Activated gamma-delta T cell (primary cell): ENCODE results near the gene VPS37B.
"Not testable (repeated sequence)": the region's sequence is repeated elsewhere in the genome, so short reads cannot be mapped to it uniquely, and the experiment has no call there.

Experiments
- DNase-seq: peaks from one replicate; lab custom pipeline; 2025; lab: John Stamatoyannopoulos, UW

The VPS37B gene

DNA sequence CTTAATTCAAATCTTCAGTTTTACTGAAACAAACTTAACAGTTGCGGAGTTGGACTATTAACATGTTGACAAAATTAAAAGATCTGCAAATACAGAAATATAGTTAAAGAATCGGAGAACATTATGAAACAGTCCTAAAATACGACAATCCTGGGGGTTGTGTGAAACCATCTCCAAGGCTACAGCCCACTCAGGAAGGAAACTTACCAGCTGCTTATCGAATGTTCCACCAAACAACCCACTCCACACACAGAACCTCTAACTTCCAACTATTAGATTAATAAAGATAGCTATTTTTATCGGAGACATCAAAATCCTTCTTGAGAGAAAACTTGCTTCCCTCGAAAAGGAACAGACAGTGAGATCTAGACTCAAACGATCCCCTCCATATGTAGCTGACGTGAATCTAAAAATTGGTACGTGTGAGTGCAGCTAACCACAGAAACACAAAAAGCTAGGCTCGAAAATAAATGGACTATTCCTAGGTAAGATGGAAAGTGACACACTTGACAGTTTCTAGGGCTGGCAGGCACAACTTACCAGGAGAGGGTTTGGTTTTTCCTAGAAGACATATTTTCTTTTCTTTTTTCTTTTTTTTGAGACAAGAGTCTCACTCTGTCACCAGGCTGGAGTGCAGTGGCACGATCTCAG lies 12.9 kb downstream of the VPS37B start:
- no peak for DNase-seq

DNA sequence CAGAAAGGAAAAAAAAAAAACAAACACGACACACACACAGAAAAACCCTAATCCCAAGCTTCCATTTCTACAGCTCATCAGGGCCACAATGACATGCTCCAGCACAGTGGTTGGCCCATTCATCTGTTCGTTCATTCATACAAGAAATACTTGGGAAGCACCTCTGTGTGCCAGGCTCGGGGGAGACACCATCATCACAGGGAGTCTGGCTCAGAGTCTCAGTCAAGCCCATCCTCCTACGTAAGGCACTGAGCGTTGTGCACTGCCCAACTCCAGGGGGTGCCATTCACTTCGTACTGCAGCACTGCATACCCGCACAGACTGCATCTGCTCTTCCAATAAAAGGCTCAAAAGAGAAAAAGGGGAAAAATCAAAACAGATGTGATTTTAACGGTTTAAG lies 15.3 kb downstream of the VPS37B start:
- no peak for DNase-seq

GRCh38 chr12:122880155-122880667 lies 15.7 kb downstream of the VPS37B start:
- DNase-seq, result no peak

DNA sequence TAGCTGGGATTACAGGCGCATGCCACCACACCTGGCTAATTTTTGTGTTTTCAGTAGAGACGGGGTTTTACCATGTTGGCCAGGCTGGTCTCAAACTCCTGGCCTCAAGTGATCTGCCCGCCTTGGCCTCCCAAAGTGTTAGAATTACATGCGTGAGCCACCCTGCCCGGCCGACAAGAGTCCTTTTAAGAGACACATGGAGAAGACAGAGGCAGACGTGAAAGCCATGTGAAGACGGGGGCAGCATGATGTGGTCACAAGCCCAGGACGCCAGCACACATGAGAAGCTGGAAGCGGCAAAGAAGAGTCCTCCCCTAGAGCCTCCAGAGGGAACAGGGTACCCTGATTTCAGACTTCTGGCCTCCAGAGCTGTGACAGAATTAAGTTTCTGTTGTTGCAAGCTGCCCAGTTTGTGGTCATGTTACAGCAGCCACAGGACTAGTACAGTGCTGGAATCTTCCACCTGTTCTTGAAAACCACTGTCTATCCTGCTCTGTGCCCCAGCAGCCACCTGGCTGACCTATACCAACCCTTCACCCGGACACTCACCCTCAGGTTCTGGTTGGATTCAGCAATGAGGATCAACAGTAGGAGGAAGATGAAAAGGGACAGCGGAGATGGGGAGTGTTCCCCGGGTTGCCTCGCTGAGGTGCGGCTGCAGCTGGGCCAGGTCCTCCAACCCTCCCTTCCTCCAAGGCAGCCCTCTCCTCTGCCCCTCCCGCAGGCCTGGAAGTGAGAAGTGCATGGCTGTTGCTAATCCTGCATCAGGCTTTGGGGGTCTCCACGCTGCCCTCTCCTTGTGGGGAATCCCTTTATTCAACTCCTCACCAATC lies 16.9 kb downstream of the VPS37B start:
- DNase-seq, result no peak

DNA sequence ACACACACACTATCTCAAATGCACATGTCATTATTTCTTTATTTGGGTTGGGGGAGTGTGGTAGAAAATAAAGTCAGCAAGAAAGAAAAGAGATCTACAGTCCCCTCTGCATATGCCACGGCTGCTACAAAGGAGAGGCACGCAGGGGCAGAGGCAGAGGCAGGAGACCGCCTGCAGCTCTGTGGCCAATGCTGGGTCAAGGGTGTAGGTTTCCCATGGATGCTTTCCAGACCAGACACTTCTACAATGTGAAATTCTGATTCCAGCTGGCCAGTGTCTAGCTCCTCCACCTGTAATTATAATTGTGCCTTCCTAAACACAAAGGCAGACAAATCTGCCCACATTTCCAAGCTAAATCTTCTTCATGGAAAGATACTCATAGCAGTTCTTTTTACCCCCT lies 19.2 kb downstream of the VPS37B start:
- DNase-seq, result no peak

DNA sequence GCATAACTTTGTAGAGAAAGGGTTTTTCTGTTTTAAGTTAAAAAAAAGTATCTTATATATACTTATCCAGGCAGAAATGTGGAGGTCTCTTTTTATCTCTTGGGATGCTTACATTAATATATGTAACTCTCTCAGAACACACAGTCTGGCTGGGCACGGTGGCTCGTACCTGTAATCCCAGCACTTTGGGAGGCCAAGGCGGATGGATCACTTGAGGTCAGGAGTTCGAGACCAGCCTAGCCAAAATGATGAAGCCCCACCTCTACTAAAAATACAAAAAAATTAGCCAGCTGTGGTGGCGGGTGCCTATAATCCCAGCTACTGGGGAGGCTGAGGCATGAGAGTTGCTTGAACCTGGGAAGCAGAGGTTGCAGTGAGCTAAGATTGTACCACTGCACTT lies 19.6 kb downstream of the VPS37B start:
- DNase-seq, result not testable (repeated sequence)

- no peak for DNase-seq
Observed at GRCh38 chr12:122875590-122876220, 20.2 kb downstream of the VPS37B start.

DNA sequence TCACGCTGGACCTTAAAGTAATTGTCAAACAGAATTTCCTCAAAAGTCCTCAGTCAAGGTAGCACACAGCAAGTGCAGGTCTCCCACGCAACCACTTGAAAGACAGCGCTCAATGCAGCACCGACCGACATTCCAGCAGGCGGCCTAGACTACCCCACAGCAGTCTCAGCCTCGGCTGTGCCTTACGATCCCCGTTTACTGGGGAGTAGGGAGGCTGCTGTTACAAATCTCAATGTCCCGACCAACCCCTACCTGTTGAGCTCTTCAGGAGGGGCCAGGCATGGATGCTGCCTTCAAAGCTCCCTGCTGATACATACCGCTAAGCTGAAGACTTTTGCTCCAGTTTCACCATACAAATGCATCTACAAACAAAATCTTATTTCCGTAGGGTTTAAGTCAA lies 21.8 kb downstream of the VPS37B start:
- DNase-seq, result no peak

DNA sequence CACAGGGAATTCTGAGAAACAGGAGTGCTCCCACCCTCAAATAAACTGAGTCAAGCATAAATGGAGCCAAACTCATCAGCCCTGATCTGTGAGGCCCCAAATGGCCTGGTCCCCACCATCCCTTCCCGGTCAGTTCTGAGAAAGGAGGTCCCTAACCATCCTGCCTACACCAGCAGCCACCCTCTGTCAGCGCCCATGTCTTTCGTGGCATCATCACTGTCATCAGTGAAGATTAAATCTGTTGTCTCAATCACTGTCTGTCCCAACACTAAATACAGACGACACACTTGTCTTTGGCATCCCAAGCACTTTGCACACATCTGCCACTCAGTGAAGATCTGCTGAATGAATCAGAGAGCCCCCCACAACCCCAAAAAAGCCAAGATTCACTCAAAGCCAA lies 22.4 kb downstream of the VPS37B start:
- no peak for DNase-seq

DNA sequence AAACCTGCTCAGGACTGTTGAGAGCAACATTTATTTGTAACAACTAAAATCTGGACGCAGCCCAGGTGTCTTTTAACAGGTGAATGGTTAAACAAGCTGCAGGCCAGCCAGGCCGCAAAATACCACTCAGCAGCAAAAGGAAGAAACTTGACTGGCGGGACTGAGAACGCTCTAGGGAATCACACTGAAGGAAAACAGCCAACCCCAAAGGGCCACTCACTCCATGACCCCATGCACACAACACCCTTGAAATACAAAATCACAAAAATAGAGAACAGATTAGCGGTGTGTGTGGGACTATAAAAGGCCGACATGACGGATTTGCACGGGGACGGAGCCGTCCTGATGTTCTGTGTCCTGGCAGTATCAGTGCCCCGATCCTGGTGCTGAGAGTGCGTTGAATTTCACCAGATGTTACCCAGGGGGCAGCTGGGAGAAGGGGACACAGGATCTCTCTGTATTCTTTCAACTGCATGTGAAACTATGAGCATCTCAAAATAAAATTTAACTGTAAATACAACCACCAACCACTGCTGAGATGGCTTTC lies 23.0 kb downstream of the VPS37B start:
- no peak for DNase-seq

DNA sequence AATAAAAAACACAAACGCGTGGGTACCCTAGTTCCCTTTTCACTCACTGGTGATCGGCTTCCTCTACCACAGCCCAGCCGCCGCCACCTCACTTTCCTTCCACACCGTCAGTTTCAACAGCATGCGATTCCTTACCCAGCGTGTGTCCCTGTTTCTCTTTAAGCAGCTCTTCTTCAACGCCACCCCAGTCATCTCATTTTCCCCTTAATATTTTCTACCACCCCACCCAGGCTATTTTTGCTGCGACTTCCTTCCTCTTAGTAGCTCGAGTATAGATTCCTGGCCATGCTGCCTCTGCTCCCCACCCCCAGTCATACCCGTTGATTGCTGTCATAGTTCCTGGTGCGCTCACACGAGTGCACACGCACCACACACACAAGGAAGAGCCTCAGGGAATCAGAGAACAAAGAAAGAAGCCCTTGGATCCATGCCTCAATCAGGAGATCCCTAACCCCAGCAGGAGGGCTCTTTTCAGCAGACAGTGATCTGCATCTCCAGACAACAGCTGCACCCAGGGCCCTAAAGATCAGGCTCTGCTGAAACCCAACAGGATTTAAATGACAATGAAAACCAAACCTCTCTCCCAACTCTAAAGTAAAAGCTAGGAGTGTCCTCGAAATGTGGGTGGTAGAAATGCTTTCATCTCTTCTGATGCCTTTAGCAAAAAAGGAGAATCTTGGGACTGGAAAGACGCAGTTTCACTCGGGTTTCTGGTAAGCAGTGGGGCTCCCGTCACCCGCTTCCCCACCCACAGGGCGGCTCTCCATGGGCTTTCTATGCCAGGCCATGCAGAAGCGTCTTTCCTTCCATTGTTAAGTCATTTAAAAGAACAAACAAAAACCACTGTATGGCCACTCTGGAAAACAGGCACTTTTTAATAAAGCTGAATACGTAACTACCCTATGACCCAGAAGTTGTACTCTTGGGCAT lies 23.8 kb downstream of the VPS37B start:
- DNase-seq, result no peak

DNA sequence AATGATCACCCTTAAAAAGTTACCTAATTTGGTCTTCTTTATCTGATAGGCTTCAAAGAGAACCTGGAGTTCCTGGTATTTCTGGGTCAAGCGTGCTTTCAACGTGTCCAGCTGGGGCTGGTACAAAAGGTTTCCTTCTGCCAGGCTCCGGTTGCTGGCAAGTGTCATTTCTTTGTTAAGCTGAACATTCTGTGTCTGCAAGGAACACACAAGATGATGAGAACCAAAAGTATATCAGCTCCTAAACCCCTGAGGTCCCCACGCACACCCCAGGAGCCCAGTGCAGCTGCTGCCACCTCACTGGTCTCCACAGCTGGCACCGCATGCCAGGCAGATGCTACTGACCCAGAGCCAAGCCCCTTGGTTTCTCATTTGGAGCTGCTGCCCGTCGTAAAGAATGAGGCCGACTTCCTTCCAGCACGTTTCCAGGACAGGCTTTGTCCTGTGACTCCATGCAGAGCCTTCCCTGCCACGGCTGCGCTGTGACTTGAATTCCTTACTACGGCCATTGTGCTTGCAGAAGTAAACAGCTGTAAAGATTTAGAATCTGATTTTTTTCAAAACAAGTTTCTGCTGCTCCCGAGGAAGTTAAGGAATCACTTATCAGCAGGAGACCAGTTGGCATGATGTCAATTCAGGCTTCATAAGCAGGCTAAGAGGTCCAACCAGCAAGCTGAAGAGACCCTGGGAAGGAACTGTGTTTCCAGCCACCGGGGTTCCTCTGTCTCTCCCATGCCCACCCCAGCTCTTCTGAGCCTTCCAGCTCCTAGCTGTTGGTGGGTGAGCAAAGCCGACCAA lies 24.9 kb downstream of the VPS37B start:
- DNase-seq, result no peak

GRCh38 chr12:122870163-122870842 lies 25.6 kb downstream of the VPS37B start:
- DNase-seq, result no peak

GRCh38 chr12:122869207-122869973 lies 26.5 kb downstream of the VPS37B start:
- no peak for DNase-seq

GRCh38 chr12:122868471-122869177 lies 27.3 kb downstream of the VPS37B start:
- no peak for DNase-seq

- DNase-seq, result no peak
Observed at GRCh38 chr12:122867691-122868461, 28.0 kb downstream of the VPS37B start.

GRCh38 chr12:122866950-122867607 lies 28.8 kb downstream of the VPS37B start:
- DNase-seq, result no peak
